Urinary bladder (tissue), 4 donors: Measurements from ENCODE around the gene POLRMT. TPM values are rescaled to one million over a fixed set of nuclear protein-coding genes. Genes with fewer than 3 reads are reported as not detected.

Source experiments
- DNase-seq: peaks from one replicate; pipeline ENCODE4 v3.0.0-alpha.2; 2015; ENCODE audit errors: extremely low spot score
- H3K27ac ChIP-seq: one replicate; pipeline ENCODE4 v1.5.1; 2013; ENCODE audit warnings: low read depth, mild to moderate bottlenecking, moderate library complexity
- H3K36me3 ChIP-seq: one replicate; pipeline ENCODE4 v1.6.1; 2013; ENCODE audit warnings: mild to moderate bottlenecking, moderate library complexity; ENCODE audit not compliant: insufficient read depth
- H3K4me1 ChIP-seq: one replicate; pipeline ENCODE4 v1.6.1; 2013; ENCODE audit warnings: mild to moderate bottlenecking, moderate library complexity; ENCODE audit not compliant: insufficient read depth
- H3K4me3 ChIP-seq: one replicate; pipeline ENCODE4 v1.5.1; 2013; ENCODE audit warnings: low read depth, low read length
- WGBS: extraction: QIAGEN DNeasy Blood & Tissue Kit; methylation state at CpG from one replicate; pipeline ENCODE4 v1.1.7; 2013; 5-methylcytosine and 5-hydroxymethylcytosine counted together
- polyA plus RNA-seq: library from polyadenylated mRNA; stranded (reverse); fragments of 200-250 nt; gene quantifications from one replicate; pipeline ENCODE4 v1.2.3, GENCODE V29; 2013
- total RNA-seq: library from RNA; depleted of rRNA; stranded (reverse); fragments of >200 nt; gene quantifications from one replicate; pipeline ENCODE4 v1.2.3, GENCODE V29; 2014
- donor health status: healthy with polysubstance abuse.
- donor health status: healthy.

Gene POLRMT
- total and polyA plus RNA-seq, 2 donors: 10.3 to 44.6 TPM

DNA sequence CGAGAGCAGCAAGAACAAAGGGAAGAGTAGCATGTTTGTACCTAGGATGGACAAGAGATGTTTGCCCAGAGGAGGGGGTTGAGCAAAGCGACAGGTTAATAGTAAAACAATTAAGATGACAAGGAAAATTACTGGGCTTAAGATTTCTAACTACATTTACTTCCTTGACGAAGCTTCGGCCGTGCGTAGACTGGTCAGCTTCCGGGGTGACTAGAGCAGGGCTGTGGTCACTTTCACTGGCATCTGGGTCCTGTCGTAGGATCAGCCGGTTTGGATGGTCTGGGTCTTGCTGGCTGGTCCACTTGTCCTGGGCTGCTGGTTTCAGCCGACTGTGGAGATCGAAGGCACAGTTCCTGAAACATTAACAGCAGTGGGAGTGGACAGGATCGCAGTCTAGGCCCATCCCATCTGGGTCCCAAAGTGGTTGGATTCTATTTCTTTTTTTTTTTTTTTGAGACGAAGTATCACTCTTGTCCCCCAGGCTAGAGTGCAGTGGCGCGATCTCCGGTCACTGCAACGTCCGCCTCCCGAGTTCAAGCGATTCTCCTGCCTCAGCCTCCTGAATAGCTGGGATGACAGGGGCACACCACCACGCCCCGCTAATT, 65.9 kb downstream of the POLRMT start:
- Histone ChIP-seq H3K27ac (no peak overlapping the region), H3K36me3 (no peaks in the 10 kb centered on the region), H3K4me3 (no peak overlapping the region), H3K4me1 (no peaks in the 10 kb centered on the region)
- WGBS: 87% methylated on average over 22 of the region's 22 CpGs
- DNase-seq: no peak

Other genes starting within 250 kb of the POLRMT start
- 0.42 TPM for gene C2CD4C, start 224.4 kb downstream of the POLRMT start, total RNA-seq
- 0.77 TPM for gene C2CD4C, start 224.4 kb downstream of the POLRMT start, polyA plus RNA-seq
- gene SHC2, start 172.5 kb downstream of the POLRMT start, total RNA-seq: 10.8 TPM
- gene SHC2, start 172.5 kb downstream of the POLRMT start, polyA plus RNA-seq: 24.2 TPM
- gene MADCAM1, start 137.1 kb downstream of the POLRMT start, total RNA-seq: 1.3 TPM
- gene MADCAM1, start 137.1 kb downstream of the POLRMT start, polyA plus RNA-seq: 0.34 TPM
- gene TPGS1, start 126.0 kb downstream of the POLRMT start, total RNA-seq: 9.3 TPM
- 30.3 TPM for gene TPGS1, start 126.0 kb downstream of the POLRMT start, polyA plus RNA-seq
- 30.4 TPM for gene CDC34, start 101.8 kb downstream of the POLRMT start, total RNA-seq
- 89.8 TPM for gene CDC34, start 101.8 kb downstream of the POLRMT start, polyA plus RNA-seq
- 0.63 TPM for gene GZMM, start 89.5 kb downstream of the POLRMT start, total RNA-seq
- 1.5 TPM for gene GZMM, start 89.5 kb downstream of the POLRMT start, polyA plus RNA-seq
- gene BSG, start 60.9 kb downstream of the POLRMT start, total RNA-seq: 89.9 TPM
- gene BSG, start 60.9 kb downstream of the POLRMT start, polyA plus RNA-seq: 989 TPM
- gene HCN2, start 43.7 kb downstream of the POLRMT start, total RNA-seq: 0.26 TPM
- gene HCN2, start 43.7 kb downstream of the POLRMT start, polyA plus RNA-seq: 0.43 TPM
- gene FGF22, start 6.3 kb upstream of the POLRMT start, total RNA-seq: not detected
- 1.6 TPM for gene FGF22, start 6.3 kb upstream of the POLRMT start, polyA plus RNA-seq
- gene RNF126, start 29.7 kb upstream of the POLRMT start, total RNA-seq: 8.6 TPM
- 41.8 TPM for gene RNF126, start 29.7 kb upstream of the POLRMT start, polyA plus RNA-seq
- 23.3 TPM for gene FSTL3, start 42.9 kb upstream of the POLRMT start, total RNA-seq
- 86.9 TPM for gene FSTL3, start 42.9 kb upstream of the POLRMT start, polyA plus RNA-seq
- gene PRSS57, start 61.9 kb upstream of the POLRMT start, total RNA-seq: not detected
- not detected for gene PRSS57, start 61.9 kb upstream of the POLRMT start, polyA plus RNA-seq
- gene PALM, start 75.4 kb upstream of the POLRMT start, total RNA-seq: 23.6 TPM
- gene PALM, start 75.4 kb upstream of the POLRMT start, polyA plus RNA-seq: 69.3 TPM
- 1.4 TPM for gene MISP, start 117.6 kb upstream of the POLRMT start, total RNA-seq
- 0.91 TPM for gene MISP, start 117.6 kb upstream of the POLRMT start, polyA plus RNA-seq
- 104 TPM for gene PTBP1, start 163.9 kb upstream of the POLRMT start, total RNA-seq
- gene PTBP1, start 163.9 kb upstream of the POLRMT start, polyA plus RNA-seq: 108 TPM
- gene PLPPR3, start 188.4 kb upstream of the POLRMT start, total RNA-seq: 2.1 TPM
- 0.03 TPM for gene PLPPR3, start 188.4 kb upstream of the POLRMT start, polyA plus RNA-seq
- gene AZU1, start 194.3 kb upstream of the POLRMT start, total RNA-seq: not detected
- gene AZU1, start 194.3 kb upstream of the POLRMT start, polyA plus RNA-seq: 0.15 TPM
- gene PRTN3, start 207.5 kb upstream of the POLRMT start, total RNA-seq: 0.26 TPM
- gene PRTN3, start 207.5 kb upstream of the POLRMT start, polyA plus RNA-seq: 0.08 TPM
- not detected for gene ELANE, start 218.8 kb upstream of the POLRMT start, total RNA-seq
- 5.7 TPM for gene ELANE, start 218.8 kb upstream of the POLRMT start, polyA plus RNA-seq
- gene CFD, start 226.1 kb upstream of the POLRMT start, total RNA-seq: 84.4 TPM
- 2,164 TPM for gene CFD, start 226.1 kb upstream of the POLRMT start, polyA plus RNA-seq